Neutrophil (primary cell): ENCODE data around the gene LPCAT4.
"Not testable (repeated sequence)": the region's sequence is repeated elsewhere in the genome, so short reads cannot be mapped to it uniquely, and the experiment has no call there.

ENCODE experiments used
- H3K27ac ChIP-seq: fragments of 200-600 bp; sonication (generic); 2 replicates; pipeline ENCODE4 v1.5.1; 2016; ENCODE audit warnings: mild to moderate bottlenecking, moderate library complexity
- H3K27me3 ChIP-seq: fragments of 200-600 bp; sonication (generic); 2 replicates; pipeline ENCODE4 v1.6.0; 2016; ENCODE audit warnings: mild to moderate bottlenecking
- H3K36me3 ChIP-seq: fragments of 200-600 bp; sonication (generic); 2 replicates; pipeline ENCODE4 v1.5.1; 2017
- H3K4me1 ChIP-seq, 2 experiments: fragments of 200-600 bp in 1 of 2; sonication (generic) in 1 of 2; 1 replicate in 1 of 2; 2 replicates in 1 of 2; pipeline versions ENCODE4 v1.5.1 to v1.6.1; 2013 to 2016; ENCODE audit warnings: low read depth in 1 of 2, low read length in 1 of 2, mild to moderate bottlenecking in 1 of 2, moderate library complexity in 1 of 2; ENCODE audit not compliant: control insufficient read depth in 1 of 2, insufficient read depth in 1 of 2
- H3K4me3 ChIP-seq, 2 experiments: fragments of 200-600 bp in 1 of 2; sonication (generic) in 1 of 2; 1 replicate in 1 of 2; 2 replicates in 1 of 2; pipeline ENCODE4 v1.5.1; 2013 to 2016; ENCODE audit warnings: low read depth in 1 of 2, low read length in 1 of 2, mild to moderate bottlenecking in 1 of 2, moderate library complexity in 1 of 2
- H3K9me3 ChIP-seq: fragments of 200-600 bp; sonication (generic); 2 replicates; pipeline ENCODE4 v1.5.1; 2016
- CTCF ChIP-seq: fragments of 200-600 bp; sonication (generic); IDR thresholded peaks from 2 replicates; pipeline ENCODE4 v1.5.1; 2016; ENCODE audit warnings: antibody characterized with exemption

Gene LPCAT4

GRCh38 chr15:34367101-34368081, at the start of gene LPCAT4:
Gene LPCAT4, minus strand, starts transcription at chr15:34367196. Its CDS starts 96 bp downstream, at chr15:34367100.
- TF ChIP-seq CTCF, result peak; percentile 93
- H3K27me3 ChIP-seq, result no peaks in the 10 kb centered on the region
- peak within 1 kb of the TSS; percentile 98 to 99 for H3K4me3 ChIP-seq
- no peaks in the 10 kb centered on the region for H3K36me3 ChIP-seq
- peaks cover 18% of the 10 kb centered on the region in 2 experiments for H3K4me1 ChIP-seq
- no peaks in the 10 kb centered on the region for H3K9me3 ChIP-seq
- peak within 1 kb of the TSS; percentile 97 for H3K27ac ChIP-seq

- not testable (repeated sequence) for H3K36me3 ChIP-seq, H3K27ac ChIP-seq, H3K9me3 ChIP-seq, H3K4me3 ChIP-seq, H3K4me1 ChIP-seq, H3K27me3 ChIP-seq
Observed at GRCh38 chr15:34409511-34409910, 42.5 kb upstream of the LPCAT4 start.

GRCh38 chr15:34408973-34409372, 42.0 kb upstream of the LPCAT4 start:
- H3K27ac ChIP-seq, H3K4me1 ChIP-seq, H3K9me3 ChIP-seq, H3K27me3 ChIP-seq, H3K36me3 ChIP-seq, H3K4me3 ChIP-seq: not testable (repeated sequence)

GRCh38 chr15:34403899-34404298, 36.9 kb upstream of the LPCAT4 start:
- H3K4me3 ChIP-seq, H3K27me3 ChIP-seq, H3K27ac ChIP-seq, H3K9me3 ChIP-seq, H3K4me1 ChIP-seq, H3K36me3 ChIP-seq: not testable (repeated sequence)

GRCh38 chr15:34403160-34403598, 36.2 kb upstream of the LPCAT4 start:
- H3K27ac ChIP-seq, H3K4me1 ChIP-seq, H3K9me3 ChIP-seq, H3K27me3 ChIP-seq, H3K36me3 ChIP-seq, H3K4me3 ChIP-seq: not testable (repeated sequence)

GRCh38 chr15:34397637-34398259, 30.8 kb upstream of the LPCAT4 start:
- H3K27ac ChIP-seq, H3K27me3 ChIP-seq, H3K4me3 ChIP-seq, H3K4me1 ChIP-seq, H3K36me3 ChIP-seq, H3K9me3 ChIP-seq: not testable (repeated sequence)

GRCh38 chr15:34392981-34393380, 26.0 kb upstream of the LPCAT4 start:
- H3K27ac ChIP-seq, H3K27me3 ChIP-seq, H3K4me1 ChIP-seq, H3K4me3 ChIP-seq, H3K9me3 ChIP-seq, H3K36me3 ChIP-seq: not testable (repeated sequence)

GRCh38 chr15:34389594-34390086, 22.6 kb upstream of the LPCAT4 start:
- H3K36me3 ChIP-seq, H3K4me3 ChIP-seq, H3K27ac ChIP-seq, H3K4me1 ChIP-seq, H3K27me3 ChIP-seq, H3K9me3 ChIP-seq: not testable (repeated sequence)

GRCh38 chr15:34381829-34382521, 15.0 kb upstream of the LPCAT4 start:
- not testable (repeated sequence) for H3K4me1 ChIP-seq, H3K9me3 ChIP-seq, H3K27ac ChIP-seq, H3K27me3 ChIP-seq, H3K36me3 ChIP-seq, H3K4me3 ChIP-seq

GRCh38 chr15:34380491-34380890, 13.5 kb upstream of the LPCAT4 start:
- not testable (repeated sequence) for H3K4me3 ChIP-seq, H3K9me3 ChIP-seq, H3K27ac ChIP-seq, H3K36me3 ChIP-seq, H3K27me3 ChIP-seq, H3K4me1 ChIP-seq
